ENCODE results near the gene TMPRSS6.

The TMPRSS6 gene

DNA sequence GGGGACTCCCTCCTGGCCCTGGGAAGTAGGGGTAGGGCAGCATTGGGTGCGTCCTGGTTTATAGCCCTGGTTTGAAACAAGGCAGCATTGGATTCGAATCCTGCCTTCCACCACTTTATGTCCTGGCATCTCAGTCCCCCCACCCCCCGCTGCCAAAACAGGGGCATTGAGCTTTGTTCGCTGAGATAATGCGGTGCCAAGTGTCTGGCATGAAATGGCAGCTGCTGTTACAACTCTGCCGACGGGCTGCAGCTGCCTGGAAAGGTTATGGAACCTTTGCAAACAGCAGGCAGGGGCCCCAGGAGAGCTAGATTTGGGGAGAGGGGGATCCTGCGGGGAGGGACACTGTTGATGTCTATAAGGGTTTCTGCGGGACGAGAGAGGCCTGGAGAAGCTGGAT, 92.2 kb downstream of the TMPRSS6 start:
- H3K4me3 ChIP-seq (ENCODE audit: low read depth, low read length): no peak overlapping the region

DNA sequence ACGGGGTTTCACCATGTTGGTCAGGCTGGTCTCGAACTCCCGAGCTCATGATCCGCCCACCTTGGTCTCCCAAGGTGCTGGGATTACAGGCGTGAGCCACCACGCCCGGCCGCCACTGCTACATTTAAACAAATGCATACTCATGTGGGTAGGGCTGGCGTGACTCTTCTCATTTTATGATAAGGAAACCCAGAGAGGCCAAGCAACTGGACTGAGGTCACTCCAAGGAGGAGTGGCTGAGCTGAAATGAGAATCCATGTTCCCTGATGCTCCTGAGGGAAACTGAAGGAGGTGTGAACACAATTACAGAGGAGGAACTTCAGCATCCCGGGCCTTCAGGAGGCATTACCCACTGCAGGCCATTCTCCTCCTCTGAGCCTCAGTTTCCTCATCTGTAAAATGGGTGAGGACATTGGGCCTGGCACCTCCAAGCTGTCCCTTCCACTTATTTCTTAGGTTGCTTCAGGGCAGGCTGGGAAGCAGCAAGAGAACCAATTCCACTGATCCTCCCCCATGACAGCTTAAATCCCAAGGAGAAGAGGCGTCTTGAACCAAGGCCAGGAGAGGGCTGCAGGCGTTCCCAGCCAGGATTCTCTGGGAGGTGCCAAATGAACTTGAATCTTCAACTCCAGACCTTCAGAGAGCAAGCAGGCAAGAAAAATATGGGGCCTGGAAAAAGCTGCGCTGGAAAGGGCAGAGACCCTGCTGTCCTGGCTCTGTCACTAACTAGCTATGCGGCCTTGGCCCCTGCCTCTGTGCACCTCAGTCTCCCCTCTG, 93.2 kb downstream of the TMPRSS6 start:
- H3K4me3 ChIP-seq (ENCODE audit: low read depth, low read length): no peak overlapping the region

DNA sequence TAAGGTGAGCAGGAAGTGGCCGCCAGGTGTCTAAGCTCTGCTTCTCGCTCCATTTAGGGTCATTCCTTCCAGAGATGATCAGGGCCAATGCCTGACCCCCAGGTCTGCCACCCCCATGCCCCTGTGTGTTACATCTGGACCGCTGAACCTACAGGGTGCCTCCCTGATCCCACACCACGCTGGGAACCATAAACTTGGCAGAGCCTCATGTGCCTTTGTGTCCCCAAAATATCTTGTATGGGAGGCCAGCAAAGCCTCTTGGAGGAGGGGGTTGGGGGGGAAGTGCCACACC, 94.0 kb downstream of the TMPRSS6 start:
- H3K4me3 ChIP-seq (ENCODE audit: low read depth, low read length): no peak overlapping the region

Measured in iPS-11a (cell line).